Measurements from ENCODE around the gene EXD3.

EXD3 gene

DNA sequence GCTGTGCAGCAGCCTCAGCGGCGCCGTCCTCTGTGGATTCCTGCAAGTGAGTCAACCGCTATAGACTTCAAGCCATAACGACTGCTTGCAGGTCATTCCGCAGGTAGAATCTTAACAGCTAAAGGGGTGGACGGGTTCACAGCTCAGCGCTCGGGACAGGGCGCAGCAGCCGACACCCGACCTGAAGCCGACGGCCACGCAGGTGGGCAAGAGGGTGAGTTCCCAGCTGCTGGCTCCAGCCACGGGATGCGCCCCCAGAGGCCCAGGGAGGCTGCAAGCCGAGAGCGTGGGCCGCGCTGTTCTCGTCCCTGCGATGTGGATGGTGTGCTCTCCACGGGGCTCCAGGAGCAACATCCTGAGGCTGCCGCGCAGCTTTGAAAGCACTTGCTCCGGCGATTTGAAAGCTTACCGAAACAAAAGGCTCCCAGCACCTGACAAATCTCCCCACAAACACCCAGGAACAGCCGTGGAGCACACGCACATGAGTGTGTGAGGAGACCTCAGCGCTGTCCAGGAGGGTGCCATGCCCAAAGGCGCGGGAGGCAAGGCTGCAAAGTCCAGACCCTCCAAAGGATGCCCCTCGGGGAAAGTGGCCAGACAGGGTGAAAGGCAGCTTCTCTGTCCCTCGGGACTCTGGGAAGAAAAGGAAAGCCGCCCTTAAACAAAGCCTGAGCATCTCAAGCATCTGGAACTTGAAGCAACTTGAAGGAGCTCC is 48.7 kb downstream of the EXD3 start:
- no peak for DNase-seq

- no peak for DNase-seq
Observed at GRCh38 chr9:137373611-137373980, 49.4 kb downstream of the EXD3 start.

DNA sequence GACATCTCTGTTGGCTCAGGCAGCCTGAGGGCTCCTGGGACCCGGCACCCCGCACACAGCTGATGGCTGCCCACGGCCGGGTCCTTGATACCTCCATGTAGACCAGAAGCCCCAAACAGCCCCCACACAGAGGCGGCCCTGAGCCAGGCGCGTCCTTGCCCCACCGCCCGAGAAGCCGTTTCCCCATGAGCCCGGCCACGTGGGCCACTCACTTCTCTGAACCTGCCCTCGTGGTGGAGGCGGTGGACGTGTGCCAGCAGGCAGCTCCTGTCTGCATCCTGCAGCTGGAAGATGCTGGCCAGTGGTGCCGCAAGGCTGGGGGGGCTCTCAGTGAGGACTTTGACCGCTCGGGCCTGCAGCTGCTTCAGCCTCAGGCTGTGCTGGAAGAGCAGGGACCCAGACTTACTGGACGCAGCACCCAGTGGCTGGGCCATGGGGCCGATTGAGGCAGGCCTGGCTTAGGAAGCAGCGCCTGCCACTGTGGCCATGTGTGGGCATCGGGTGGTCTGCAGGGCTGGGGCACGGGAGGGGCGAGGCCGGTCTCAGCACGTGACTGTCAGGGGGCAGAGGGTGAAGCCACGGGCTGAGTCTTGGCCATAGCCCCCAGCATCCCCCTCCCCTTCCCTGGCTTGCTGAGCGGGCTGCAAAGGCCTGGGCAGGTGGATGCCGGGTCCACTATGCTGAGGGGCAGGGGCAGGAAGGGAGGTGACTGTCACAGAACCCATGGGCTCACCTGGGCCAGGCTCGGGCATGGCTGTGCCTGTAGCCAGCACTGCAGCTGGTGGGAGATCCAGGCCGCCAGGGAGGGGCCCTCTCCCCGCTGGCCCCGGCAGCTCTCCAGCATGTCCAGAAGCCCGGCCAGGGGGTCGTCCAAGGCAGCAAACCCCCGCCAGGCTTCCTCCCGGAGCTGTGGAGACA is 50.0 kb downstream of the EXD3 start:
- DNase-seq, result no peak

GRCh38 chr9:137371946-137372651 is 50.9 kb downstream of the EXD3 start:
- no peak for DNase-seq

GRCh38 chr9:137371521-137371941 is 51.4 kb downstream of the EXD3 start:
- DNase-seq, result no peak

DNA sequence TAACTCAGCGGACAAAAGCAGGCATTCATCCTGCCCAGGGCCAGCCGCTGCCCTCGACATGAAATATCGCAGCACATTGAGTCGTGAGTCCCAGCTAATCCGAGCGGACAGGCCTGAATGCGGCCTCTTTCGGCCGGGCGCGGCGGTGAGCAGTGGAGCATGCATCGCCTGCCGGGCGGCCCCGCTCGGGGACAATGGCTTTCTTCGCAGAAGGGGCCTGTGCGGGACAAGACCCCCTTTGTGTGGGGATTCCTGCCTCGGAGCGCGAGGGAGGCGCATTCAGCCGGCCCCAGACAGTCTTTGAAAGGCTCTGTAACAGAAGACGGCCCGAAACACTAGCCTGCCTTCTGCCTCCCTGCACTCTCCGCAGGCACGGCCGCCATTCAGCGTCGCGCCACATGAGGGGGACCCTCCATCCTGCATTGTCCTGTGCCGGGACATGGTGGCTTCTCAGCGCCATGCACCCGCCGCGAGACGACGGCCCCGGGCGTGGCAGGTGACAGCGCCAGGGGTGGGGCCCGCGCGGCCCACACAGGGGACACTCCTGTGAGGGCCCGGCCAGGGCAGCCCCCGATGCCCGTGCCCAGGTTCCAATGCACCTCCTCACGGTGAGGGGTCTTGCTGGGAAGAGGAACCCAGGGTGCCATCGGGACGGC is 52.0 kb downstream of the EXD3 start:
- DNase-seq, result no peak

GRCh38 chr9:137369911-137370764 is 52.8 kb downstream of the EXD3 start:
- no peak for DNase-seq

- no peak for DNase-seq
Observed at GRCh38 chr9:137369061-137369787, 53.7 kb downstream of the EXD3 start.

- DNase-seq, result no peak
Observed at GRCh38 chr9:137368431-137369035, 54.4 kb downstream of the EXD3 start.

DNA sequence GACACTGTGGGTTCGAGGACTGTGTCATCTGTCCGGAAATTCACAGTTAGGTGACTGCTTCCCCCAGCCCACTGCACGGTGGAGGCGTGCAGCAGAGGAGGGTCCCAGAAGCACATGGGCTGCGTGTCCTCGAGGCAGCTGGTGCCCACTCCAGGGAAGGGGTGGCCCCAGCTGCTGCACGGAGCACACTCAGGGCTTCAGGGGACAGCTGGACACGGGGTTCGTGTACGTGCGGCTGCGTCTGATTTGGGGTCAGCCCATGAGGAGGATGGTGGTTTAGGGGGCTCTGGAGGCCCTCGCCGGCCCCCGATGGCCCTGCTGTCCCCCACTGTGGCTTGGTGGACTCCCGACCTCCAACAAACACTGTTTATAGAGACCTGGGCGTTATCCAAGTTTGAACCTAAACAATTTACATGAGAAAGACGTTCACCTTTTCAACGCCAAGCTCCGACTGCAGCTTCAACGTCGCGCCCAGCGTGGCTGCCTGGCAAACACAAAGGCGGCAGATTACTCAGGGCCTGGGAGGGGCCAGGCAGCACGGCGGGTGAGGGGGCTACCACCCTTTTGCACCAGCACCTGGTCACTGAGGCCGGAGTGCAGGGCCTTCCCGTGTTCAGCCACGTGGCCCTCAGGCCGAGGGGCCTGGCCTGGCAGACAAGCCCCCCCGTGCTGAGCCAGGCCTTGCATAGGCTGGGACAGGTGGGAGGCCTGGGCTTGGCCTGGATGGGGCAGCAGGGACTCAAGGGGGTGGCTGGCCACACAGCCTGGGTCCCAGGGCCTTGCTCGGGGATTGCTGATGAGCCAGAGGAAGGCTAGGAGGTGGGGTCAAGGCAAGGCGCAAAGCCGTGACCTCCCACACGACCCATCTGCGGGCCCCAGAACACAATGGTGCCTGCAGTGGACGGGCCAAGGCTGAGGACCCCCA is 55.2 kb downstream of the EXD3 start:
- no peak for DNase-seq

GRCh38 chr9:137366891-137367381 is 56.0 kb downstream of the EXD3 start:
- no peak for DNase-seq

DNA sequence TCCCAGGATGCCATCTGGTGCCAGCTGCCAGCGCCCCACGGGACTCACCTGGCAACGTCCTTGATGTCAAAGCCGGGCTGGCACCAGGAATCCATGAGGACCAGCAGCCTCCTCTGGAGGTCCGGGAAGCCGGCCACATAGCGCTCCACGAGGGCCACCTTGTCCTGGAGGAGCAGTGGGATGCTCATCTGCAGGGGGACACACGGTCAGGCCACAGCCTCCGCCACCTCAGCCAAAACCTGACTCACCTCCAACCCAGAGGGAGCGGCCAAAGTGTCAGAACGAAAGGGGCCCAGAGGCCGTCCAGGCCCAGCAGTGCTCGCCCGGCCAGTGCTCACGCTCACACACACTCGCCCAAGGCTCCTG is 56.5 kb downstream of the EXD3 start:
- DNase-seq, result no peak

DNA sequence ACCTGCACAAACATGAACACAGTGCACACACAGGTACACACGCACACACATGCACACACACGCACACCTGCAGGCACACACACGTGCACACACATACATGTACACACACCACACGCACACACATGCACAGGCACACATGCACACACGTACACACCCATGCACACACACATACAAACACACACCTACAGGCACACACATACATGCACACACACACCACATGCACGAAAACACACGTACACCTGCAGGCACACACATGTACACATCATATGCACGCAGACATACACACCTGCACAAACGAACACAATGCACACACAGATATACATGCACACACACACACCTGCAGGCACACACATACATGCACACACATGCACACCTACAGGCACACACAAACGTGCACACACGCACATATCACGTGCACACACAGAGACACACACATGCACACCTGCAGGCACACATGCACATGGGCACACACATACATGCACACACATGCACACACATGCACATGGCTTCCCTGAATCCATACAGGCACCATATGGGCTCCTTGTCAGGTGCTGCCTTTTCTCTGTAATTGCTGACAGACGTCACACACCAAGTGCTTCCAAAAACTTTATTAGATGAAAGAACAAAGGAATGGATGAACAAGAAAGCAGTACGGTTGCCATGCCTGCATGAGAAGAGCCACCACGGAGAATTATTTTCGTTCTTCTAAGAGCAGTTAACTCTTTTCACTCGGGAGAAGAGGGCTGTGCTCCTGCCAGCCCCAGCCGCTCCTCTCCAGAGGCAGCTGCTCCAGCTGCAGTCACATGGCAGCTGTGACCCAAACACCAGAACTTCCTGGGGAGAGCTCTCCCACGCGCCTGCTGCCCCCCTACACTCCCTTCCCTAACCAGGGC is 57.2 kb downstream of the EXD3 start:
- no peak for DNase-seq

DNA sequence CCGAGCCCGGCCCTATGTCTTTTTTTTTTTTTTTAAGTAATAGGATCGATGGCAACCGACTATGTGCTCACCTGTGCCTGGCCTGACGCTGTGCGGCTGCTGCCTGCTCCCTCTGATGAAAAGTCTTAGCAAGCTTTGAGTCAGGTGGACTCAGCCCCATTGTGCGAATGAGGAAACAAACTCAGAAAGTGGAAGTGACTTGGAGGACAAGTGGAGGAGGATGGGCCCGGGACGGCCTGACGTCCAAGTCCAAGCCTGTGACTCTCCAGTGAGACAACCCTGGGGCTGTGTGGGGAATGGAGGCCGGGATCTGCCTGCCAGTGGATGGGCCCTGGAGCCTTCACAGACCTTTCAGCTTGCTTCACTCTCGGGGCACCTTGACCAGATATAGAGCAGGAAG is 57.9 kb downstream of the EXD3 start:
- DNase-seq, result no peak

GRCh38 chr9:137359850-137360249 is 63.1 kb downstream of the EXD3 start:
- no peak for DNase-seq

- no peak for DNase-seq
Observed at GRCh38 chr9:137358126-137358525, 64.8 kb downstream of the EXD3 start.

DNA sequence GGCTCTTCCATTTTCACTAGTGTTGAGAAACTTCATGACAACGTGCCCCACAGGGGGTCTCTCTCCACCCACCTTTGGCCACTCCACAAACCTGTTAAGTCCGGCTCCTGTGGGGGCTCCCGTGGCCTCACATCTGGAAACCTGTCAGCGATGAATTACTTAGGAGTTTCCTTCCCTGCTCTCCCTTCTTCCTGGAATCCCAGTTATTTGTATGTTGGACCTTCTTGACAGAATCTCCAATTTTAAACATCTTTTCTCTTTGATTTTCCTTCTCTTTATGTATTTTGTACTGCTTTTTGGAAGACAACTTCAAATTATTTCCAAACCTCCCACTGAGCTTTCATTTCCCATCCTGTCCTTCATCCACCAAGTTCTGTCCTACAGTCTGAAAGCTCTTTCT is 65.8 kb downstream of the EXD3 start:
- no peak for DNase-seq

DNA sequence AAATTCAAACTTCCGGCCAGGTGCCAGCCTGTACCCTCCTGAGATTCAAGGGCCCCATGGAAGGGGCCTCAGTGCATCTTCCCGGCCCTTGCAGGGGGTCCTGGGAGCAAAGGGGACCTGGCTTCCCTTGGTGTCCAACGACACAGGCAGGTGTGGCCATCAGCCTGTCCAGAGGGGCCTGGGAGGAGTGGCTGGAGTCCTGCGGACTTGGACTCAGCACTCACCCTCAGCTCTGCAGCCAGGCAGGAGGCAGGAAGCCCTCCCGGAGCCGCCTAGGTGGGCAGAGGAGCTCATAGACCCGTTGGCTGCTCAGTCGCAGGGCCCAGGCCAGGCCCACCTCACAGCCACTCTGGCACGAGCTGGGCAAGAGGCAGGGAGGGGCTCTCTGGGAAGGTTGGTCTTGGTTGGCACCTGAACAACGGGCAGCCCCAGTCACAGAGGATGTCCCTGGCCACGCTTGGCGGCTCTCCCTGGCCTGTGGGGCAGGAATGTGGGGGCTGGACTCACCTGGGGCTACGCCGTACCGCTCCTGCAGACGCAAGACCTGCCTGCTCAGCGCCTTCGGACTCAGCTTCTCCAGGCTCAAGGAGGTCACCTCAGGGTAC is 67.1 kb downstream of the EXD3 start:
- DNase-seq, result no peak
